Midbrain (tissue), 1 donor: ENCODE data around the gene DCTPP1.
"Not testable (repeated sequence)": the region's sequence is repeated elsewhere in the genome, so short reads cannot be mapped to it uniquely, and the experiment has no call there.

ENCODE experiments used
- DNase-seq: peaks from one replicate; lab custom pipeline; 2025; lab: John Stamatoyannopoulos, UW

Gene DCTPP1

GRCh38 chr16:30413112-30413806, 16.6 kb downstream of the DCTPP1 start:
- DNase-seq = no peak

- peak; percentile 92 for DNase-seq
These were observed 20.4 kb downstream of the DCTPP1 start for GRCh38 chr16:30409125-30410060.

GRCh38 chr16:30407804-30408534, 21.9 kb downstream of the DCTPP1 start:
- no peak for DNase-seq

GRCh38 chr16:30407102-30407803, 22.6 kb downstream of the DCTPP1 start, which contains the start of gene ZNF771:
ZNF771 (plus strand) TSS chr16:30407606; CDS start chr16:30408054, 448 bp downstream.
- DNase-seq = peak; percentile 94

GRCh38 chr16:30406795-30407101, 23.1 kb downstream of the DCTPP1 start:
- DNase-seq = no peak

GRCh38 chr16:30401768-30402425, 27.9 kb downstream of the DCTPP1 start:
- no peak for DNase-seq

GRCh38 chr16:30399435-30400186, 30.2 kb downstream of the DCTPP1 start:
- no peak for DNase-seq

- no peak for DNase-seq
These were observed 31.0 kb downstream of the DCTPP1 start for GRCh38 chr16:30398661-30399434.

- no peak for DNase-seq
These were observed 31.8 kb downstream of the DCTPP1 start for GRCh38 chr16:30397776-30398660.

GRCh38 chr16:30397056-30397455, 32.8 kb downstream of the DCTPP1 start:
- no peak for DNase-seq

GRCh38 chr16:30396627-30397026, 33.2 kb downstream of the DCTPP1 start:
- not testable (repeated sequence) for DNase-seq

- peak; percentile 45 for DNase-seq
These were observed 33.7 kb downstream of the DCTPP1 start for GRCh38 chr16:30395992-30396585.

GRCh38 chr16:30395155-30395991, 34.5 kb downstream of the DCTPP1 start, which contains the start of gene ZNF48:
ZNF48 (plus strand) TSS chr16:30395420; CDS start chr16:30395795, 375 bp downstream.
- DNase-seq = peak; percentile 90

GRCh38 chr16:30394592-30395154, 35.2 kb downstream of the DCTPP1 start:
- no peak for DNase-seq

GRCh38 chr16:30383521-30383920, 46.3 kb downstream of the DCTPP1 start:
- no peak for DNase-seq

- DNase-seq = no peak
These were observed 47.5 kb downstream of the DCTPP1 start, which contains the start of gene SEPTIN1 for GRCh38 chr16:30382111-30382881. SEPTIN1 (minus strand) TSS chr16:30382561; CDS start chr16:30382542, 19 bp downstream.
